Fibroblast of lung (primary cell): ENCODE data around the gene MUC3A. TPM values are rescaled to one million over a fixed set of nuclear protein-coding genes. Genes with fewer than 3 reads are reported as not detected.

ENCODE experiments used
- DNase-seq, 2 donors: peaks; one replicate each; pipeline versions ENCODE4 v3.0.0 to v3.0.0-alpha.2; 2010; ENCODE audit warnings: low read depth in 2 of 2
- H2AFZ ChIP-seq: 2 replicates; pipeline ENCODE4 v1.5.1; 2012; ENCODE audit warnings: low read length, control low read depth, inconsistent platforms
- H3K27ac ChIP-seq: 2 replicates; pipeline ENCODE4 v1.5.1; 2011; ENCODE audit warnings: low read length, control low read depth; ENCODE audit not compliant: insufficient read depth
- H3K27me3 ChIP-seq: 2 replicates; pipeline ENCODE4 v1.5.1; 2011; ENCODE audit warnings: mild to moderate bottlenecking, low read length; ENCODE audit not compliant: control insufficient read depth, insufficient read depth
- H3K36me3 ChIP-seq: 2 replicates; pipeline ENCODE4 v1.5.1; 2011; ENCODE audit warnings: low read length; ENCODE audit not compliant: control insufficient read depth, insufficient read depth
- H3K4me1 ChIP-seq: 2 replicates; pipeline ENCODE4 v1.5.1; 2011; ENCODE audit warnings: low read length; ENCODE audit not compliant: control insufficient read depth, insufficient read depth; ENCODE audit errors: extremely low read depth
- H3K4me2 ChIP-seq: 2 replicates; pipeline ENCODE4 v1.5.1; 2011; ENCODE audit warnings: low read length, control low read depth; ENCODE audit not compliant: insufficient read depth; ENCODE audit errors: extremely low read depth
- H3K4me3 ChIP-seq, 4 experiments: fragments of 200-600 bp in 1 of 4; sonication (generic) in 1 of 4; replicated peaks in 1 of 4; 2 replicates each; pipeline ENCODE4 v1.5.1; 2011 to 2016; ENCODE audit warnings: low read length in 4 of 4, low read depth in 3 of 4, mild to moderate bottlenecking in 3 of 4, control low read depth in 2 of 4, inconsistent platforms in 1 of 4, mixed read lengths in 1 of 4; ENCODE audit not compliant: insufficient read depth in 1 of 4; ENCODE audit errors: control extremely low read depth in 1 of 4
- H3K79me2 ChIP-seq: 2 replicates; pipeline ENCODE4 v1.5.1; 2012; ENCODE audit warnings: mild to moderate bottlenecking, low read length, inconsistent platforms; ENCODE audit not compliant: control insufficient read depth, insufficient read depth
- H3K9ac ChIP-seq: 2 replicates; pipeline ENCODE4 v1.5.1; 2011; ENCODE audit warnings: mild to moderate bottlenecking, low read length, control low read depth; ENCODE audit not compliant: insufficient read depth
- H3K9me3 ChIP-seq: 2 replicates; pipeline ENCODE4 v1.5.1; 2012; ENCODE audit warnings: low read depth, low read length; ENCODE audit not compliant: control insufficient read depth, insufficient read depth
- H4K20me1 ChIP-seq: 2 replicates; pipeline ENCODE4 v1.5.1; 2011; ENCODE audit warnings: low read length; ENCODE audit not compliant: control insufficient read depth, insufficient read depth; ENCODE audit errors: extremely low read depth
- EZH2 ChIP-seq: IDR thresholded peaks from 2 replicates; pipeline ENCODE4 v1.5.1; 2012; ENCODE audit warnings: low read length, control low read depth, mild to moderate bottlenecking; ENCODE audit errors: missing control alignments
- polyA plus RNA-seq, 2 donors: library from polyadenylated mRNA; depleted of rRNA in 1 of 2; stranded (reverse) in 1 of 2; unstranded in 1 of 2; fragments of >200 nt; gene quantifications; 2 replicates each; pipeline ENCODE4 v1.2.1, GENCODE V29; 2011 to 2012; ENCODE audit warnings: missing spikeins in 1 of 2
- total RNA-seq: library from RNA; depleted of rRNA; stranded (reverse); fragments of >200 nt; gene quantifications from 2 replicates; pipeline ENCODE4 v1.2.1, GENCODE V29; 2014
- TF ChIP-seq, protein P1 (sequence below), 2 donors: IDR thresholded peaks in 1 of 2; conservative IDR thresholded peaks in 1 of 2; 1 replicate in 1 of 2; 2 replicates in 1 of 2; pipeline ENCODE4 v1.5.1; 2011 to 2012; ENCODE audit warnings: low read length in 2 of 2, control low read depth in 1 of 2, inconsistent platforms in 1 of 2, low read depth in 1 of 2, mild to moderate bottlenecking in 1 of 2

MUC3A gene
- total and polyA plus RNA-seq, 2 donors (not counting 1 experiment from before 2014, with no cell fraction given), result not detected

DNA sequence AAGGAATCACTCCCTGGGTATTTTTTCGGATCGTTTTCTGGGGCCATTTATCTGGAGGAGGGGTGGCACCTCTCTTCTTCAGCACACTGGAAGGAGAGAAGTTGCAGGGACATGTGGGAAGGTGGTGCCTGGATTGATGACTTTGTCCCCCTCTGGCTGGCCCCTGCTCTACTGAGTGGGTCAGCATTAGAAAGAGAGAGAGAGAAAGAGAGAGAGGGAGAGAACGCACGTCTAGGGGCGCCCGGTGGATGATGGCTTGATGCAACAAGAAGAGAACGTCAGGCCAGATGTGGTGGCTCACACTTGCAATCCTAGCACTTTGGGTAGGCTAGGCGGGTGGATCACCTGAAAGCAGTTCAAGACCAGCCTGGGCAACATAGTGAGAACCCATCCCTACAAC lies 14.5 kb downstream of the MUC3A start:
- Histone ChIP-seq H3K9me3 (no peaks in the 10 kb centered on the region), H4K20me1 (no peaks in the 10 kb centered on the region), H3K4me3 (no peak overlapping the region), H3K79me2 (no peaks in the 10 kb centered on the region), H3K4me2 (no peak overlapping the region), H3K27me3 (peaks cover 44% of the 10 kb centered on the region), H3K9ac (no peak overlapping the region), H3K36me3 (no peaks in the 10 kb centered on the region), H3K4me1 (no peaks in the 10 kb centered on the region), H3K27ac (no peak overlapping the region), H2AFZ (no peak overlapping the region)
- TF ChIP-seq, protein P1, sequence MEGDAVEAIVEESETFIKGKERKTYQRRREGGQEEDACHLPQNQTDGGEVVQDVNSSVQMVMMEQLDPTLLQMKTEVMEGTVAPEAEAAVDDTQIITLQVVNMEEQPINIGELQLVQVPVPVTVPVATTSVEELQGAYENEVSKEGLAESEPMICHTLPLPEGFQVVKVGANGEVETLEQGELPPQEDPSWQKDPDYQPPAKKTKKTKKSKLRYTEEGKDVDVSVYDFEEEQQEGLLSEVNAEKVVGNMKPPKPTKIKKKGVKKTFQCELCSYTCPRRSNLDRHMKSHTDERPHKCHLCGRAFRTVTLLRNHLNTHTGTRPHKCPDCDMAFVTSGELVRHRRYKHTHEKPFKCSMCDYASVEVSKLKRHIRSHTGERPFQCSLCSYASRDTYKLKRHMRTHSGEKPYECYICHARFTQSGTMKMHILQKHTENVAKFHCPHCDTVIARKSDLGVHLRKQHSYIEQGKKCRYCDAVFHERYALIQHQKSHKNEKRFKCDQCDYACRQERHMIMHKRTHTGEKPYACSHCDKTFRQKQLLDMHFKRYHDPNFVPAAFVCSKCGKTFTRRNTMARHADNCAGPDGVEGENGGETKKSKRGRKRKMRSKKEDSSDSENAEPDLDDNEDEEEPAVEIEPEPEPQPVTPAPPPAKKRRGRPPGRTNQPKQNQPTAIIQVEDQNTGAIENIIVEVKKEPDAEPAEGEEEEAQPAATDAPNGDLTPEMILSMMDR (conservative IDR thresholded peaks at IDR 0.05 in 1 of 2, IDR thresholded peaks at IDR 0.05 in 1 of 2; ENCODE audit: low read depth in 1 of 2, low read length in 2 of 2), result no peak
- TF ChIP-seq EZH2, result no peak
- DNase-seq, result no peak

- Histone ChIP-seq H3K36me3 (no peaks in the 10 kb centered on the region), H3K4me3 (no peak overlapping the region), H3K9me3 (no peaks in the 10 kb centered on the region), H3K27me3 (peaks cover 39% of the 10 kb centered on the region), H3K79me2 (no peaks in the 10 kb centered on the region), H2AFZ (no peak overlapping the region), H3K4me2 (no peak overlapping the region), H3K27ac (no peak overlapping the region), H3K9ac (no peak overlapping the region), H4K20me1 (no peaks in the 10 kb centered on the region), H3K4me1 (no peaks in the 10 kb centered on the region)
- no peak for DNase-seq
- TF ChIP-seq, protein P1 (conservative IDR thresholded peaks at IDR 0.05 in 1 of 2, IDR thresholded peaks at IDR 0.05 in 1 of 2; ENCODE audit: low read depth in 1 of 2, low read length in 2 of 2), result no peak
- no peak for TF ChIP-seq EZH2
Observed at GRCh38 chr7:100964630-100965029, 15.3 kb downstream of the MUC3A start.

DNA sequence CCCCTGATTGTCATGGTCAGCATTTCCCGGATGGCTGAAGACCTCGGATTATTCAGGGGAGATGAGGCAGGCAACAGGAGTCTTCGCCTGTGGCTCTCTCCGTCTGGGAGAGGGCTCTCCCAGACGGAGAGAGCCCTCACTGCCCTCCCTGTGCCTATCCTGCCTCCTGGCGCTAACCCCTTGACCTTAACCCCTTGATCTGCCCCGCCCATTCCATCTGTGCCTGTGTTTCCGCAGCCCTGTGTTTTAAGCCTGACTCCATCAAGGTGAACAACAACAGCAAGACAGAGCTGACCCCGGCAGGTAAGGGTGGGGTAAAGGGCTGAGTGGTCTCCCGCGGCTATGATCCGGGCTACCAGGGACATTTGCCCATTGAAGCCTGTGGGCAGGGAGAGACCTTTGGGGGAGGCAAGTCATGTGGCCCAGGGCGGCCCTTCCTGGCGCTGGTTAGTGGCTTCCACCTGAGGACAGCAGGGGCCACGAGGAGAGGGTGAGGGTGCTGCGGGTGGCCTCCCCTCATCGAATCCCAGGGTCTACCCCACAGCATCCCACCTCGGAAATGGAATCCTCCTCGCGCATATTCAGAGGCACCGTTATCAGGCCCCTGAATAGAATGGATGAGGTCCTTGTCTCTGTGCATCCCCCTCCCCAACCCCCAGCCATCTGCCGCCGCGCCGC lies 15.8 kb downstream of the MUC3A start:
- Histone ChIP-seq H3K4me1 (no peaks in the 10 kb centered on the region), H3K4me2 (no peak overlapping the region), H3K36me3 (no peaks in the 10 kb centered on the region), H3K9ac (no peak overlapping the region), H3K4me3 (no peak overlapping the region), H3K9me3 (no peaks in the 10 kb centered on the region), H2AFZ (no peak overlapping the region), H3K27me3 (peaks cover 37% of the 10 kb centered on the region), H4K20me1 (no peaks in the 10 kb centered on the region), H3K27ac (no peak overlapping the region), H3K79me2 (no peaks in the 10 kb centered on the region)
- DNase-seq, result no peak
- TF ChIP-seq, protein P1 (conservative IDR thresholded peaks at IDR 0.05 in 1 of 2, IDR thresholded peaks at IDR 0.05 in 1 of 2; ENCODE audit: low read depth in 1 of 2, low read length in 2 of 2), result no peak
- no peak for TF ChIP-seq EZH2
